GM19397 (cell line): ENCODE results near the gene TRAPPC12.
"Not testable (repeated sequence)": the region's sequence is repeated elsewhere in the genome, so short reads cannot be mapped to it uniquely, and the experiment has no call there.

Source experiments
- ATAC-seq: cut with Tn5 transposase; IDR thresholded peaks from one replicate; pipeline ENCODE4 v1.9.1; 2021; ENCODE audit warnings: mild to moderate bottlenecking, moderate library complexity; ENCODE audit not compliant: unreplicated experiment

Gene TRAPPC12

DNA sequence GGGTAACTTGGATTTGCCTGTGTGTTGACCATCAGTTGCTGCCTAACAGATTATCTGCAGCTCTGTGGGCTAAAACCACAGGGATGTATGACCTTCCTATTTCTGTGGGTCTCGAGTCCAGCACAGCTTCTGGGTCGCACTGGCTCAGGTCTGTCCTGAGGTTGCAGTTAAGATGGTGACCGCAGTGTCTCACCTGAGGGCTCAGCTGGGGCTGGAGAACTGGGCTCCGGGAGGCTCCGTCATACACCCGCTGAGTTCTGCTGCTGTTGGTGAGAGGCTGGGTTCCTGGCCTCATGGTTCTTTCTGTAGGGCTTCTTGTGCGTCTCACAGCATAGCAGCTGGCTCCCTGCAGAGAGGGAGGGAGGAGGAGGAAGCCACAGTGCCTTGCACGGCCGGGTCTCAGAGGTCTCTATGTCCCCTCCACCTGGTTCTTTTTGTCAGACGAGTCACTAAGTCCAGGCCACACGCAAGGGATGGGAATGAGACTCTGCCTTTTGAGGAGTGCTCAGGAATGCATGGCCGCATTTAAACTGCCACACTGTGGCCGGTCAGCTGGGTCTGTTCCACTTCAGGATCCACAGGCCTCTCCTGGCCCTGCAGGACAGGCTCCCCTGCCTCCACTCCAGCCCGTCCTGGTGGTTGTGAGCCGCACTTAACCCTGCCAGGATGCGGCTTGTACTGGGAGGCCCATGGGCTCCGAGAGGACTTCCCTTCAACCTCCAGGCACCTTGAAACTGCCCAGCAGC is 72.6 kb downstream of the TRAPPC12 start:
- ATAC-seq, result no peak

DNA sequence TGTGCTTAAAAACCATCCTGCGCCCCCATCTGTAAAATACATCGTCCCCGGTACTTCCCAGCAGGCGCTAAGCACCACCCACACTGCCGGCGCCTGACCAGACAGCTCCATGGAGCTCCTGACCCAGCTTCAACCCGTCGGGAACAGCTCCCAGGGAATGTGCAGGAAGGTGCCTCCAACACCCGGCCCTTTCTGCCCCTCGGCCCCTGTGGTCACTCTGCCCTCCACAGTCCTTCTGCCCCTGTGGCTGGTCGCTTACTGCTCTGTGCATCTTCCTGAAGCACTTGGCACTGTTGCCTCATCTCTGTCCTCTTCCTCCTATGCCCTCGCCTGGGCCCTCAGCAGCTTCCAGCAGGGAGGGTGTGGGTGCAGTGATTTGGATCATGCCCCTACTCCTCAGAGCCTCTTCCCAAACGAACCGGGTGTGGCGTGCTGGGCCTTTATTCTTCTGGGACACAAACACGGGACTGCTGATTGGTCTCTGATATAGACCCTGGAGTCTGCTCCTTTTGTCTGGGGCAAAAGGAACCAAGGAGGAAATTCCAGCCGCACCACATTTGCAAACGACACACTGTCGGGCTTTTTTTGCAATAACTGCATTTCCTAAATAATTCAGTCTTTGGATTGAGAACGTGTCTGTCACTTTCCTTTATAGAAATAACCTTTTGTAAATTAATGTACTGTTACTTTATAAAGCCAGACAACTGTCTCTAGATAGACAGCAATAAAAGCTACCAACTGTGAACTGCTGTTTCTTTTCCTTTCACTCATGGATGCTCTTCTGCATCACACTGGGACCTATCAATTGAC is 73.9 kb downstream of the TRAPPC12 start:
- no peak for ATAC-seq

DNA sequence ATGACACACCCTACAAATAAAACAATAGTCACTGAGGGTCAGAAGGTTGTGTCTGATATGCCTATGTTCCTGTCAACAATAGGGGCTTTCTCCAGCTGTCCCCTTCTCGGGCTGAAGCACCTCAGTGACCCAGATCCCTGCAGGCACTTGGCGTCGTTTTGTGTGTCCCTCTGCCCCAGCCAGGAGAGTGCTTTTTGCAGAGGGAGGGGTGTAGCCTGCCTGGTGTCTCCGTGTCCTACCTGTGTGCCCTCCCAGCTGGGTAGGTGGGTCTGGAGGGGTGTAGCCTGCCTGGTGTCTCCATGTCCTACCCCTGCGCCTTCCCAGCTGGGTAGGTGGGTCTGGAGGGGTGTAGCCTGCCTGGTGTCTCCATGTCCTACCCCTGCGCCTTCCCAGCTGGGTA is 74.5 kb downstream of the TRAPPC12 start:
- ATAC-seq, result not testable (repeated sequence)

DNA sequence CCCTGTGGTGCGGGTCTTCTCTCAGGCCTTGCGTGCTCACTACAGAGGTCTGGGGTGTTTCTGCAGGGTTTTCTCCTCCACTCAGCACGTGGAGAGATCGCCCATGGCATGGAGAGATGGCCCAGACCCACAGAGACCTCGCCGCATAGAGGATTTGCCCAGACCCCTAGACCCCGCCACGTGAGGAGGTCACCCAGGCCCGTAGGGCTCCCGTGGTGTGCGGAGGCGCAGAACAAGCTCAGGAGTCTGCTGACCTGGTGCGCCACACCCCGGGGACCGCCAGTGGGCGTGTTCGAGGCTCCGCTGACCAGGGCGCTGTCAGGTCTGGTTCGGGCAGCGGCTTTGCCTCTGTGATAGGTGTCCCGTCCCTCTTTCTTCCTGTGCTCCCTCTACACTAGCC is 75.3 kb downstream of the TRAPPC12 start:
- no peak for ATAC-seq

DNA sequence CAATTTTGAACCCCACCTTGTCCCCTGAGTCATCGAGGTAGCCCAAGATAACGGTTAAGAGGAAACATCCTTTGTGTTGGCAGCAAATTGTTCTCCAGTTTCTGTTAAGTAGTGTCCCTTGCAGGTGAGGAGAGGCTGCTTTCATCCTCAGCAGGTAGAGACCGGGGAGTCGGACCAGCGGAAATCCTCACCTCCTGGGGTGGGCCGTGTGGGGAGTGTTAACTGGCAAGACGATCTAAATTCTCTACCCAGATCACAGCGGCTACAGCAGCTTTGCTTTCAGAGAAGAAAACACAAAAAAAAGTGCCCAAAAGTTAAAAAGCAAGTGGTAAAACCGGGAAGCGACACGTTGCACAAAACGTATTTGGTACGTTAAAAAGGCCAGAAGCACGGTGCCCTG is 76.6 kb downstream of the TRAPPC12 start:
- no peak for ATAC-seq

DNA sequence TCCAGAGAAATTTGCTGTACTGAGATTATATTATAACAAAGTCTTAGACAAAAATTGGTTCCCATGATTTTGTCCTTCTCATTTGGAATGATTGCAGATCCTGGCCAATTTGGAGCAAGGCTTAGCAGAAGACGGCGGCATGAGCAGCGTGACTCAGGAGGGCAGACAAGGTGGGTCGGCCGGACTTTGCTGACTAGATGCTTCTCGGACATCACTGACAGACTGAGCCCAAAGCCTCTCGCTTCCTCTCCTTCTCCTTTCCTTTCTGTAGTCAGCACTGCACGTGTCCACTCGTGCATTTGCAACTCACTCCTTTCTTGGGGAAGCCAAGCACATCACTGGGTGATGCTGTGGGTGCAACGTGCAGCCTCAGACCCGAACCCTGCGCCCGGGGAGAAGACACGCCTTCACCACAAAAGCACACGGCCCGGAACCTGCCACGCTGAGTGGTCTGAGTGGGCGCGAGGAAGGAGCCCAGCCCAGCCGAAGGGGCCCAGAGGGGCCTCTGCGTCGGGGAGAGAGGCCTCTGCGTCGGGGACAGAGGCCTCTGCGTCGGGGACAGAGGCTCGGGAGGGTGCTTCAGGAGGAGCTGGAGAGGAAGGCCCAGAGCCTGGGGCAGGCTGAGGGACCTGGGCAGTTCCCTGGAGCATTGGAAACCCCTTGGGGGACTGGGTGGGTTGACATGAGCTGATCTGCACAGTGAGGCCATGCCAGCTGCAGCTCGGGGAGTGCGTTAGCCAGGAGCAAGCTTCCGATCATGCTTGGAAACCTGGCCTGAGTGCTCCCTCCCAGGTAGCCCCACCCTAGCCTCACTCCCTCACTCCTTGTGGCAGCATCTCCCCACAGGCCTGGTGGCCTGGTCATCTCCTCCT is 78.3 kb downstream of the TRAPPC12 start:
- no peak for ATAC-seq

DNA sequence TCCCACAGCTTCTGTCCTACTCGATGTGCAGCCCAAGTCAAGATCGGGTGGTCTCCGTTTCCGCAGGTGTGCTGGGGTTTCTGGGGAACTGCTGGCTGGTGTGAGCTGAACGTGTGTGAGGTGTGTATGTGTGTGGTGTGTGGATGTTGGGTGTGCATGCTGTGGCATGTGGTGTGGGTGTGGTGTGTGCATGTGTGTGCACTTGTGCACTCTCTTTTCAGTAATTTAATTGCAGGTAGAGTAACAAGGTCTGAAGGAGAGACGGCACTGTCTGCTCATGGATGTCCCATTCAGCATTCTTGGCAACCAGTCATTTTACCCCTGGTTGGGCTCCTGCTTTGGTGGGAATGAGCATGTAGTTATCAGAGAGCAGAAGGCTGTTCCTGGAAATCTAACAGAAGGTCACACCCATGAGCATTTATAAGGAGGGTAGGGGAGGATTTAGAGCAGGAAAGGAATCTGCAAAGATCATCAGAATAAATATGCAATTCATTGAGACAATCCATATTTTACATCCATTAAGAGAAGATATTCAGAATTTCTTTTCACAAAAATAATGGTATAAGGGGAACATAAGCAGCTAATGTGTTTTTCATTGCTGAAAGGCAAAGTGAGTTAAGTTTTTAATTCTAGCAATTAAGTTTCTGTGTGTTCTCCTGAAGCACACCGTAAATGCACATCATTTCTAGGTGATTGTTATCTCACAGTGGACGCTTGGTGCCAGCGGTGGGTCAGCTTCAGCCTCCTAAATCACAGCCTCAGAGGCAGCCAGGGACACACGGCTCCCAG is 79.1 kb downstream of the TRAPPC12 start:
- no peak for ATAC-seq

DNA sequence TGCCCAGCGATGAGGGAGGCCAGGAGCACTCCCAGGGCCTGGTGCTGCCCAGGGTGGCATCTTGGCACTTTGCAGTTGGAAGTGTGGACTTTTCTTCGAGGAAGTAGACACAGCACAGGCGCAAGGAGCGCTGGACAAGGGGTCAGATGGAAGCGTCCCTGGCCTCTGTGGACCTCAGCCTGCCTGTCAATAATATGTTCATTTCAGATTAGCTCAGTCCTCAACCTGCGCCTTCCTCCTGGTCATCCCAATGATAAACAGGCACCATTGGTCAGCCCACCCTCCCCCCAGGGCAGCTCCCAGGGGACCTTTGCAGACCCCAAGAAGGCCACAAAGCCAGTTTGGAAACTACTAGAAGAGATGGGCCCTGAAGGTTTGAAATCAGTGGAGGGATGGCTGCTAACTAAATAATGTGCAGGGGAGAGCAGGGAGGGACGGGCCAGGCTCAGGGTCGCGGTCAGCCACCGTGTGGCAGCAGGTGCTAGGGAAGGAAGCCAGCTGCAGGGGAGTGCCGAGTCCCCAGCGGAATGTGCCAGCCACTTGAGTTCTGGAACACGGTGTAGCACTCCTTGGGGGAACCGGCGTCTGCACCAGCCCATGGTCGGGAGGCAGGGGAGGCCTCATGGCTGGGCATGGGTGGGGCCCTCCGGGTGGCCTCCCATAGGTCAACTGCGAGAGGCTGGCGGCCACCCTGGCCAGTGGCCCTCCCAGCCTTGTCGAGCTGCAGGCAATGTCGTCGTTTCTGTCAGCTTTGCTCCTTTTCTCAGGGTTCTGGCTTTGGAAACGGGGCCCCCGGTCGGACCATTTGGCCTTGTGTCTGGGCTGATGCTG is 79.9 kb downstream of the TRAPPC12 start:
- no peak for ATAC-seq

DNA sequence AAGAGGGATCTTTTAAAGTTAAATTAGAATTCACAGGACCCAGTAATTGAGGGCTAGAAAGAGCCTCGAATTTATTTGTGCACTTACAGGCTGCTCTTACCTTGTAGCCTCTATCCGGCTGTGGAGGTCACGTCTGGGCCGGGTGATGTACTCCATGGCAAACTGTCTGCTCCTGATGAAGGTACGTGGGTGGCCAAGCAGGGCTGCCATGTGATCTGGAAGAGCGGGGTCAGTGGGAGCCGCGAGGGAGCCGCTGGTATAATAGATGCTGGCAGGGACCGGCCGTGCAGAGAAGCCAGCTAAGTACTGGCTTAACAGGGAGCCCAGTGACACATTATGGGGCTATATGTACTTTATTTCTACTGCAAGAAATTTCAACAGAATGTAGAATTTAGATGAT is 80.7 kb downstream of the TRAPPC12 start:
- no peak for ATAC-seq

DNA sequence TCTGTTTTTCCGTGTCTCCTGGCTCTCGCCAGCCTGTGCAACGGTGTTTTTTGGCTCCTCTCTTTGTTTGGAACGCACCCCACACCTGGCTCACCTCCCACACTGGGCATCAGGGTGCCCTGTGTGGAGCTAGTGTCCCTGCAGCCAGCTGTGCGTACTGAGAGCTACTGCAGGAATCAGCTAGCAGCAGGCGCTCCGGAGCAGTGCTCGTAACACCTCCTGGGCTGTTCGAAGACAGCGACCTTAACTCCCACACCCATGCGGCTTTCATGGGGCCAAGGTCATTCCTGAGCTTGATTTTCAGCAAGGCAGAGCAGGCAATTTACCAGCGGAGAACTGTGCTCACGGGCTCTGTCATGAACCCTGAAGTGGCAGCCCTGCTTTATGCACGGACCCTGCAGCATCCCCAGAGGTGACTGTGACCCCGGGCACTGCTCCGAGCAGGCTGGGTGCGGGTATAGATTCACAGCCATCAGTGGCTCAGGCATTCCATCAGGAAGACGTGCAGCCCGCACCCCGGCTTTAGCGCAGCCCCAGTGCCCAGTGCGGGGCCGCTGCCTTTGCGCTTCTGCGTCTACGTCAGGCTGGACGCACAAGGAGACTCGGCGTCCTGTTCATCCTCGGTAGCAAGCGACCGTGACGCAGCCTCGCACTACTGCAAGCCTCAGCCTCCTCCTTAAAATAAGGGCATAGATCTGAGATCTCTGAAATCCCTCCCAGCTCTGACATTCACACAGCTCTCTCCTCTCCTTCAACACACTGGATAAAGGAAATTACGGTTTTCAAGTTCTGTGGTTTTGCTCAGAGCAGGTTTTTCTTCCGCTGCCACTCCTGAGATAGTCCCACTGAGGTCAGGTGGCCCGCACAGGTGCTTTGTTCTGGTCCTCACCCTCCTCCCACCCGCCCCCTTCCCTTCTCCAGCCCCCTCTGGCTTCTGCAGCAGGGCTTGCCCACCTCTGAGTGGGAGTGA is 81.6 kb downstream of the TRAPPC12 start:
- no peak for ATAC-seq

DNA sequence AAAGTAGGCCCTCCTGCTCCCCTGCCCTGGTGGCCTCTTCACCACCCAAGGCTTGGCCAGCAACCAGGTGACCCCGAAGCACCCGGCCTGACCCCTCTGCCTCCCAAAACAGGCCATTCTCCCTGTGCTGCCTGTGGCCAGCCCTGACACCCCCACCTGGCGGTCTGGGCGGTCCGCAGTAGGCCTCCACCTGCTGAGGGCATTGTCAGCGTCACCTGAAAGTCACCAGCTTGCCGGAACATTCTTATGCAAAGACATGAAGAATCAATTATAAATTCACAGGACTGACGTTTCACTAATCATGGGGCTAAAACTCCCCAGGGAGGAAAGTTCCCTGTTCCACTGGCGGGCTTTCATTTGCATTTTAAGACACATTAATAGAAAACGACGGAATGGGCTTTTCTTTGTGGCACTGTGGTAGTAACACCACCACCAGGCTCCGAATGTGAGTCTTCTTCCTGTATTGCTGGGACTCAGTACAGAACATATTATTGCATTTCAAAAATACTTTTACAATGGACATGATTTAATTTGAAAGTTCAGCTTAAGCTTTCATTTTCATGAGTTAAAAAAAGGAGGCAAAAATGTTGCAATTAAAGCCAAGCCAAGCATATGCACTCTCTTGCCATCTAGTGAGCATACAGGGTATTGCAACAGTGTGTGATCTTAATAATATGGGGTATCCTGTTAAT is 82.5 kb downstream of the TRAPPC12 start:
- ATAC-seq, result peak; percentile 73

DNA sequence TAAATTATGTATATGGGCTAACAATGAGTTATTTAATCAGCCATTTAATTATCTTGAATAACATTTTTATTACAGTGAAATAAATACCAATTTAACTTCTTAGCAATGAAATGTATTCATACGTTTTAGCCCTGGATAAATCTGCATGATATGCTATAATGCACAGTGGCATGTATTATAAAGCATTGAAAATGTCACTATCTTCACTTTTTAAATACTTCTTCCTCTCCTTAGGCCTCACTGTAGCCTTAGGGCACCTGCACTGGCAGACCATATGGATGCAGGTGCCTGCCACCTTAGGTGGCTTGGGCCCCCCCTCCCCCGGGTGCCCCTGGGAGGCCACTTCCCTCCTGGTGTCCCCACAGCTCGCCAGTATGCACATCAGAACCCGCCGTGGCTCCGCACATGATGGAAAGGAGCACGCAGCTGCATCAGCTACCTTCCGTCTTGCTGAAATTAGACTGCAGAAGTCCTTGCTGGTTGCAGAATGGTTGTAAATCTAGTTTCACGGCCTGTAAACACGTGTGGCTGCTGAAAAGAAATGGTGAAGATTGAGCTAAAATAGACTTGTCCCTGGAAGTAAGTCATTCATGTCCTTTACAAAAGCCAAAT is 83.1 kb downstream of the TRAPPC12 start:
- ATAC-seq, result no peak

DNA sequence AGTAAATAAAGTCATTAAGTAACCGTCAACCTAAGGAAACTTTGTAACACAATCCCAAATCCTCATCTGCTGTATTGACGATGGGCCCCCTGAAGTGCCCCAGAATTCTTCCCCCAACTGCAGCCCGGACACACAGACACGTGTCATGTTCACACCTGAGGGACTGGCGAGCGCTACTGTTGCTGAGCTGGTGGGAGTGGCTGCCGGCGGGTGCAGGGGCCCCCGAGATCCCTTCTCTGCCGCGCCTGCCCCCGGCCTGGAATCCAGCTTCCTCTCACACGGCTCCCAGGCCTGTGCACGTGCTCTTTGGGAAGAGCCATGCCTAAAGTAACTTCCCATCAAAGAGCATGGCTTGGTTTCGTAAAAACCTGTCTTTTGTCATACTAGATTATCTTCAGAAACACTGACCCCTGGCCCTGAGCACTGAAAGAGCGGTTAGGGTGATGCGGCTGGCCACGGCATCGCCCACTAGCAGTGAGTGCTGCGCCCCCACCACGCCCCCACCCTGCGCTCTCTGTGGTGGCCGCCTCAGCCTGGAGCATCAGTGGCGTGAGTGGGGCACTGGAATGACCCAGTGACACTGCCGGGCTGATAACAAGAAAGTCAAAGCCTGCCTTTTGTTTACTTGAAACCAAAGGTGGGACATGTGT is 83.8 kb downstream of the TRAPPC12 start:
- no peak for ATAC-seq

DNA sequence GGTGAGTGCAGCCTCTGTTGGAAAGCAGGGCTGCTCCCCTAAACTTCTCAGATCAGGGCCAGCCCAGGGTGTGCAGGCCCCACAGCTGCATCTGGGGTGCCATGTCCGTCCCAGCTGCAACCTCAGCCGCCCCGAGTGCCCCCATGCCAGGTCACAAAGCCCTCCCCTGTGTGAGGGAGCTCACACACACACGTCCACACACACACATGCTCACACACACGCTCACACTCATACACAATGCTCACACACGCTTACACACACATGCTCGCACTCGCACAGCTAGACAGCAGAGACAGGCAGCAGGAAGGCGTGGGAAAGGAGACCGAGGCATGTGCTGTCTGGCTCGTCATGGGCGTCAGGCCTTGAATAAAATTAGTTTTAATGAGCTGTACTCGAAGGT is 84.5 kb downstream of the TRAPPC12 start:
- no peak for ATAC-seq

DNA sequence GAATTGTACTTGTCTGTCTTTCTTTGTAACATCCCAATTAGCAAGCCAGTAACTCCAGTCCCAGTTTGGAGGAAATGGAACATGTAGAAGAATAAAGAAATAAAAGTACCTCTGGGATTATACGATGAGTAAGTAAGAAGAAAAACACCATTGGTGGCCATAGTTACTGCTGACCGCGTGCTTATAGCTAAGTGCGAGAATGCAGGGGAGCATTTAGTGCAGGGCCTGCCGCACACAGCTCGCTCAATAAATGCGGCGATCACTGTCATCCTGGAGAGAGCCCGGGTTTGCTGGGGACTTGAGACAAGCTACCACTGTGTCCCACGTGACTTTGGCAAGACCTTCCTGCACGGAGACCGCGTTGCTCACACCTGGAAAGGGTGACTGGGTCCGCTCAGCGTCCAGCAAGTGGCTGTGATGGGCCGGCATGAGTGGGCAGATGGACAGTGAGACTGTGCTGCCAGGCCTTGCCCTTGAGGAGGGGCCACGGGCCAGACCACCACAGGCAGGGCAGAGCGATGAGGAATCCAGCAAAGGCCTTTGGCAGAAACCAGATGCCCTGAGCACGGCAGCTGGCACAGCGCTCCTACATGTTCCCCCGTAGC is 85.0 kb downstream of the TRAPPC12 start:
- ATAC-seq, result no peak

DNA sequence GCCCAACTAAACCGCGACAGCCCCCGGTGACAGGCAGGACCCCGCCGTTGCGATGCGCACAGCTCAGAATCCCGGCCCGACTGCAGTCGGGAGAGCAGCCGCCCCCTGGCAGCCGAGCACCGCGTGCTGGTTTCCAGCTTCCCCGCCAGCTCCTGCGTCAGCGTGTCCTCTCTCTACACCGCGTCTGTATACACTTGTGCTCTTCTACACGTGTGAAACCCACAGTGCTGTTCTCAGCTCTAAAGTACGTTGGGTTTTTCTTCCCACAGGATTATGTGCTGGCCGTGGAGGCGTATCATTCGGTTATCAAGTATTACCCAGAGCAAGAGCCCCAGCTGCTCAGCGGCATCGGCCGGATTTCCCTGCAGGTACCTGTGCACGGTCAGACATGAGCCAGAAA is 85.8 kb downstream of the TRAPPC12 start:
- no peak for ATAC-seq
